Karpas-422 (cell line): Measurements from ENCODE around the gene KAT8. TPM values are rescaled to one million over a fixed set of nuclear protein-coding genes. Genes with fewer than 3 reads are reported as not detected.

ENCODE experiments used
- DNase-seq: peaks from one replicate; pipeline ENCODE4 v3.0.0-alpha.2; 2015
- H2AFZ ChIP-seq: fragments of 200-600 bp; sonication (generic); 2 replicates; pipeline ENCODE4 v1.6.1; 2014; ENCODE audit warnings: antibody characterized with exemption, low read length, mixed read lengths
- H3K27ac ChIP-seq: fragments of 200-600 bp; sonication (generic); 2 replicates; pipeline ENCODE4 v1.5.1; 2014; ENCODE audit warnings: mild to moderate bottlenecking, low read length, moderate library complexity
- H3K27me3 ChIP-seq: fragments of 200-600 bp; sonication (generic); 2 replicates; pipeline ENCODE4 v1.6.1; 2014; ENCODE audit warnings: low read length, mixed read lengths
- H3K36me3 ChIP-seq: fragments of 200-600 bp; sonication (generic); 2 replicates; pipeline ENCODE4 v1.6.1; 2014; ENCODE audit warnings: low read length, mixed read lengths; ENCODE audit not compliant: insufficient read depth
- H3K4me1 ChIP-seq: fragments of 200-600 bp; sonication (generic); 2 replicates; pipeline ENCODE4 v1.6.1; 2014; ENCODE audit warnings: mild to moderate bottlenecking, low read length, mixed read lengths
- H3K4me2 ChIP-seq: fragments of 200-600 bp; sonication (generic); 2 replicates; pipeline ENCODE4 v1.6.1; 2014; ENCODE audit warnings: low read length, low read depth, mild to moderate bottlenecking; ENCODE audit not compliant: poor library complexity, severe bottlenecking
- H3K4me3 ChIP-seq: fragments of 200-600 bp; sonication (generic); 2 replicates; pipeline ENCODE4 v1.5.1; 2014; ENCODE audit warnings: mild to moderate bottlenecking, antibody characterized with exemption, low read length, mixed read lengths
- H3K79me2 ChIP-seq: fragments of 200-600 bp; sonication (generic); 2 replicates; pipeline ENCODE4 v1.6.1; 2014; ENCODE audit warnings: mild to moderate bottlenecking, low read length, mixed read lengths
- H3K9ac ChIP-seq: fragments of 200-600 bp; sonication (generic); 2 replicates; pipeline ENCODE4 v1.6.0; 2014; ENCODE audit warnings: low read length
- H3K9me2 ChIP-seq: fragments of 200-600 bp; sonication (generic), shearing (Covaris generic); replicated peaks from 2 replicates; pipeline ENCODE4 v1.6.0; 2014; ENCODE audit warnings: mild to moderate bottlenecking, low read length, moderate library complexity; ENCODE audit not compliant: insufficient read depth
- H3K9me3 ChIP-seq: fragments of 300-700, 200-600 bp; sonication (generic); 2 replicates; pipeline ENCODE4 v1.6.1; 2014; ENCODE audit warnings: low read length, mixed read lengths
- H4K20me1 ChIP-seq: fragments of 200-600 bp; sonication (generic); 2 replicates; pipeline ENCODE4 v1.6.1; 2014; ENCODE audit warnings: mild to moderate bottlenecking, antibody characterized with exemption, low read length, low read depth; ENCODE audit not compliant: insufficient read depth
- total RNA-seq: library from RNA; depleted of rRNA; stranded (reverse); fragments of >200 nt; shearing (Covaris generic); gene quantifications from 2 replicates; pipeline ENCODE4 v1.2.3, GENCODE V29; 2014; ENCODE audit warnings: low replicate concordance

The KAT8 gene
- total RNA-seq, 1 experiment from 2014 or later: 37.2 TPM

- no peak overlapping the region for H3K4me2 ChIP-seq
Measured at GRCh38 chr16:31082368-31083045, 35.0 kb upstream of the KAT8 start.

GRCh38 chr16:31083081-31083480 lies 34.4 kb upstream of the KAT8 start:
- DNase-seq: peak; percentile 39
- no peak overlapping the region for H2AFZ ChIP-seq
- H3K27ac ChIP-seq: no peak overlapping the region
- H3K9ac ChIP-seq: no peak overlapping the region
- H3K9me2 ChIP-seq: no peaks in the 10 kb centered on the region
- no peaks in the 10 kb centered on the region for H3K9me3 ChIP-seq
- no peaks in the 10 kb centered on the region for H3K27me3 ChIP-seq
- H3K4me3 ChIP-seq: no peak overlapping the region
- peaks cover 12% of the 10 kb centered on the region for H3K4me1 ChIP-seq
- no peaks in the 10 kb centered on the region; the same call in 1 of the 2 replicates for H4K20me1 ChIP-seq
- 0 out of 2 replicates have a peak, but pooled peaks cover 3% of the 10 kb centered on the region for H3K79me2 ChIP-seq
- H3K36me3 ChIP-seq: no peaks in the 10 kb centered on the region
- H3K4me2 ChIP-seq: no peak overlapping the region

More at GRCh38 chr16:31082368-31083045, 35.0 kb upstream of the KAT8 start:
- H3K4me1 ChIP-seq: peaks cover 12% of the 10 kb centered on the region
- no peaks in the 10 kb centered on the region for H3K9me2 ChIP-seq
- no peak overlapping the region for H3K27ac ChIP-seq
- no peaks in the 10 kb centered on the region for H3K9me3 ChIP-seq
- H2AFZ ChIP-seq: no peak overlapping the region
- H3K27me3 ChIP-seq: no peaks in the 10 kb centered on the region
- H3K4me3 ChIP-seq: no peak overlapping the region
- no peaks in the 10 kb centered on the region for H3K36me3 ChIP-seq
- H4K20me1 ChIP-seq: no peaks in the 10 kb centered on the region; the same call in 1 of the 2 replicates
- H3K9ac ChIP-seq: no peak overlapping the region
- peaks cover 8% of the 10 kb centered on the region; the same call in 1 of the 2 replicates for H3K79me2 ChIP-seq
- peak; percentile 29 for DNase-seq

- Histone ChIP-seq H3K4me1 (peaks cover 12% of the 10 kb centered on the region), H4K20me1 (no peaks in the 10 kb centered on the region; the same call in 1 of the 2 replicates), H3K36me3 (no peaks in the 10 kb centered on the region), H2AFZ (no peak overlapping the region), H3K4me3 (no peak overlapping the region), H3K9ac (no peak overlapping the region), H3K9me3 (no peaks in the 10 kb centered on the region), H3K27ac (no peak overlapping the region), H3K79me2 (0 out of 2 replicates have a peak, but pooled peaks cover 2% of the 10 kb centered on the region), H3K4me2 (no peak overlapping the region), H3K9me2 (no peaks in the 10 kb centered on the region), H3K27me3 (no peaks in the 10 kb centered on the region)
- DNase-seq: no peak
Measured at GRCh38 chr16:31083556-31083955, 33.9 kb upstream of the KAT8 start.

GRCh38 chr16:31083981-31084380 lies 33.5 kb upstream of the KAT8 start:
- H3K36me3 ChIP-seq: no peaks in the 10 kb centered on the region
- no peak overlapping the region for H3K4me3 ChIP-seq
- H4K20me1 ChIP-seq: no peaks in the 10 kb centered on the region; the same call in 1 of the 2 replicates

GRCh38 chr16:31084584-31085302 lies 32.7 kb upstream of the KAT8 start:
- H4K20me1 ChIP-seq: no peaks in the 10 kb centered on the region; the same call in 1 of the 2 replicates
- H3K4me2 ChIP-seq: no peak overlapping the region
- no peak overlapping the region for H3K27ac ChIP-seq
- peak; percentile 39 for DNase-seq
- H3K9me2 ChIP-seq: no peaks in the 10 kb centered on the region
- H3K36me3 ChIP-seq: no peaks in the 10 kb centered on the region
- peaks cover 12% of the 10 kb centered on the region for H3K4me1 ChIP-seq
- H3K79me2 ChIP-seq: no peaks in the 10 kb centered on the region
- H3K9ac ChIP-seq: no peak overlapping the region
- no peaks in the 10 kb centered on the region for H3K27me3 ChIP-seq
- no peaks in the 10 kb centered on the region for H3K9me3 ChIP-seq
- H2AFZ ChIP-seq: no peak overlapping the region
- H3K4me3 ChIP-seq: no peak overlapping the region

More at GRCh38 chr16:31083981-31084380, 33.5 kb upstream of the KAT8 start:
- Histone ChIP-seq H3K79me2 (0 out of 2 replicates have a peak, but pooled peaks cover 2% of the 10 kb centered on the region), H3K9me3 (no peaks in the 10 kb centered on the region), H3K9me2 (no peaks in the 10 kb centered on the region), H3K4me1 (peaks cover 12% of the 10 kb centered on the region), H3K27me3 (no peaks in the 10 kb centered on the region), H3K27ac (no peak overlapping the region), H2AFZ (no peak overlapping the region), H3K4me2 (no peak overlapping the region), H3K9ac (no peak overlapping the region)
- DNase-seq: peak; percentile 36

GRCh38 chr16:31085411-31085810 lies 32.1 kb upstream of the KAT8 start:
- H3K4me2 ChIP-seq: no peak overlapping the region
- H3K9ac ChIP-seq: no peak overlapping the region
- H2AFZ ChIP-seq: no peak overlapping the region
- no peaks in the 10 kb centered on the region for H3K9me3 ChIP-seq
- no peaks in the 10 kb centered on the region for H3K9me2 ChIP-seq
- H3K4me1 ChIP-seq: peaks cover 12% of the 10 kb centered on the region
- H4K20me1 ChIP-seq: no peaks in the 10 kb centered on the region; the same call in 1 of the 2 replicates
- 0 out of 2 replicates have a peak, but pooled peaks cover under 1% of the 10 kb centered on the region for H3K79me2 ChIP-seq
- H3K36me3 ChIP-seq: no peaks in the 10 kb centered on the region
- H3K27me3 ChIP-seq: no peaks in the 10 kb centered on the region
- no peak for DNase-seq
- H3K4me3 ChIP-seq: no peak overlapping the region
- H3K27ac ChIP-seq: no peak overlapping the region

GRCh38 chr16:31085873-31086628 lies 31.4 kb upstream of the KAT8 start:
- no peaks in the 10 kb centered on the region for H3K9me2 ChIP-seq
- H3K36me3 ChIP-seq: no peaks in the 10 kb centered on the region
- no peak overlapping the region for H2AFZ ChIP-seq
- H3K9me3 ChIP-seq: no peaks in the 10 kb centered on the region
- no peak overlapping the region for H3K27ac ChIP-seq
- H3K9ac ChIP-seq: no peak overlapping the region
- 0 out of 2 replicates have a peak, but pooled peaks cover 3% of the 10 kb centered on the region for H3K79me2 ChIP-seq
- no peak overlapping the region for H3K4me3 ChIP-seq
- H3K4me1 ChIP-seq: peaks cover 12% of the 10 kb centered on the region
- no peaks in the 10 kb centered on the region; the same call in 1 of the 2 replicates for H4K20me1 ChIP-seq
- H3K27me3 ChIP-seq: no peaks in the 10 kb centered on the region
- no peak overlapping the region for H3K4me2 ChIP-seq
- DNase-seq: peak; percentile 39

- Histone ChIP-seq H3K4me3 (no peak overlapping the region), H3K9me3 (no peaks in the 10 kb centered on the region), H3K9ac (no peak overlapping the region), H3K9me2 (no peaks in the 10 kb centered on the region), H3K36me3 (no peaks in the 10 kb centered on the region), H4K20me1 (no peaks in the 10 kb centered on the region; the same call in 1 of the 2 replicates), H3K4me1 (peaks cover 12% of the 10 kb centered on the region), H3K4me2 (no peak overlapping the region), H3K27me3 (no peaks in the 10 kb centered on the region), H3K79me2 (peaks cover 6% of the 10 kb centered on the region; the same call in 1 of the 2 replicates), H2AFZ (no peak overlapping the region), H3K27ac (no peak overlapping the region)
- DNase-seq: no peak
Measured at GRCh38 chr16:31086629-31086906, 30.9 kb upstream of the KAT8 start.
